DMS 273 treated with DMSO at 0.1 percent for 48 hours (cell line): ENCODE results near the gene SPOCK1.

Source experiments
- DNase-seq: peaks from one replicate; lab custom pipeline; 2025; lab: John Stamatoyannopoulos, UW

SPOCK1 gene

GRCh38 chr5:137223324-137224295 lies 275.5 kb downstream of the SPOCK1 start:
- no peak for DNase-seq

GRCh38 chr5:137221943-137222342 lies 277.2 kb downstream of the SPOCK1 start:
- no peak for DNase-seq

GRCh38 chr5:137220523-137220927 lies 278.6 kb downstream of the SPOCK1 start:
- peak; percentile 9 for DNase-seq

GRCh38 chr5:137218896-137219295 lies 280.2 kb downstream of the SPOCK1 start:
- DNase-seq = no peak

- no peak for DNase-seq
Measured at GRCh38 chr5:137218471-137218870, 280.7 kb downstream of the SPOCK1 start.

GRCh38 chr5:137217599-137218200 lies 281.4 kb downstream of the SPOCK1 start:
- no peak for DNase-seq

DNA sequence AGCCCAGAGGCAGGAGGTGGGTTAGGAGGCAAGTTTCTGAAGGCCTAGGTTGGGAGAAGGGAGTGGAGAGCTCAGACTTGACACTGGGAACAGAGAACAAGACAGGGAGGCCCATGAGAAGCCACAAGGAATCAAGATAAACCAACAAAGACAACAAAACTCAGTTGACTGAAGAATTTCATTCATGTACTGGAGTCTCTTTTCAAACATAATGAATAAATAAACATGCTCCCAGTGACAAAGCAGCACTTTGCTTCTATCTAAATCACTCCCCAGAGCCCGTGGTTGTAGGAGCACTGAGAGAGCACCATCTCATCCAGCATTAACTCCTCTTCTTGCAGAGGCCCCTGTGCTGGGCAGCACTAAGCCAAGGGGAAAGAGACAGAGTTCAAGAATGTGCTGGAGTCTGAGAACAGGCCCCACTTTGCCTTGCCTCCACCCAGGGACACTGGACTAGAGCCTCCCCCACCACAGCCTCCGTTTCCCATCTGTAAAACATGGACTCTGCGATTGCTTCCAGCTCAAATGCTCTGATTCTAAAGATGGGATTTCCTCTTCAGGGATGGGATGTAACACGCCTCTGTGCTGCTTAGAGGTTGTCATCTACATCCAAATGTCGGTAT lies 282.0 kb downstream of the SPOCK1 start:
- DNase-seq = no peak

- no peak for DNase-seq
Measured at GRCh38 chr5:137215780-137216179, 283.3 kb downstream of the SPOCK1 start.

GRCh38 chr5:137215261-137215660 lies 283.9 kb downstream of the SPOCK1 start:
- DNase-seq = no peak

DNA sequence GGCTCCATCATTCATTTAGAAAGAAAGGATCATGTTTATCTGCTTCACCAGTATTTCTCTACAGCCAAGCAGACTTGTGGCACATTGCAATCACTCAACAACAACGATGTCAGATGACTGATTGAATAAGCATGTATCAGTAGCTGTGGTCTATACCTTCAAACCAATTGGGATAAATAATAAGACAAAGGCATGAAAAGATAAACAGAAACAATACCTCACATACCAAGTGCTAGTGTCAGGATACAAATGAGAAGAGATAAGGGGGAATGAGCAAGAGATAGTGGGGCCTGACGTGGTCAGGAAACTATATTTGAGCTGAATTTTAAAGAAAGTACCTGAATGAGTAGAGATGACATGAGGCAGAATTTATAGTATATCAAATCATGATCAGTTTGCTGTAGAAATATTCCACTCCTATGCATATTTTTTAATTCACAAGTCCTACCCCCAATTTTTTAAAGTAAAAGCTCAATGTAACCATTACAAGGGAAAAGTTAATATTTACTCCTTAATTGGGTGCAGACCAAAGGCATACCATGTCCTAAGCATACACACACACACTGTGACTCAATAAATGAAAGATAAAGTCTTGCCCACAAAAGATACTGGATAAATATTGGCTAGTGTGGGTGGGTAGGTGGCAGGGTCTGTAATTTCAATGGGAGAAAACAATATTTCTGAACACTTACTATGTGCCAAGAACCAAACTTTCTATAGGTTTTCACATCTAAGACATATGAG lies 284.5 kb downstream of the SPOCK1 start:
- no peak for DNase-seq

DNA sequence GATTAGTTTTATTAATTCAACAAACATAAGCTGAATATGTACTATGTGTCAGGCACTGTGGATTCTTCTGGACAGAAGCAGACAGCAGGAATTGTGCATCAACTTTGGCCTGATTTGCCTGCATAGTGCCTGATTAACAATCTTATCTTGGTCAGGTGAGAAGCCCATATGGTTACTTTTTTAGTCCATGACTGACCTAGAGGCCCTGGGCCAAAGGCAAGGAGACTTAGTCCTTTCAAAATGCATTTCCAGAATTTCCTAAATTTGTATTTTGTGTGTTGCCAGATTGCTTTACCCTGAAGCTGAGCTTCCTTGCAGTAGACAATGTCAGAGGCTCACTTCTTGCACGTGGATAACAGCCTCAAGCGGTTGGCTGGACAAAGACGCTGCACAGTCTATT lies 286.7 kb downstream of the SPOCK1 start:
- DNase-seq = no peak

- DNase-seq = no peak
Measured at GRCh38 chr5:137209232-137209809, 289.8 kb downstream of the SPOCK1 start.

DNA sequence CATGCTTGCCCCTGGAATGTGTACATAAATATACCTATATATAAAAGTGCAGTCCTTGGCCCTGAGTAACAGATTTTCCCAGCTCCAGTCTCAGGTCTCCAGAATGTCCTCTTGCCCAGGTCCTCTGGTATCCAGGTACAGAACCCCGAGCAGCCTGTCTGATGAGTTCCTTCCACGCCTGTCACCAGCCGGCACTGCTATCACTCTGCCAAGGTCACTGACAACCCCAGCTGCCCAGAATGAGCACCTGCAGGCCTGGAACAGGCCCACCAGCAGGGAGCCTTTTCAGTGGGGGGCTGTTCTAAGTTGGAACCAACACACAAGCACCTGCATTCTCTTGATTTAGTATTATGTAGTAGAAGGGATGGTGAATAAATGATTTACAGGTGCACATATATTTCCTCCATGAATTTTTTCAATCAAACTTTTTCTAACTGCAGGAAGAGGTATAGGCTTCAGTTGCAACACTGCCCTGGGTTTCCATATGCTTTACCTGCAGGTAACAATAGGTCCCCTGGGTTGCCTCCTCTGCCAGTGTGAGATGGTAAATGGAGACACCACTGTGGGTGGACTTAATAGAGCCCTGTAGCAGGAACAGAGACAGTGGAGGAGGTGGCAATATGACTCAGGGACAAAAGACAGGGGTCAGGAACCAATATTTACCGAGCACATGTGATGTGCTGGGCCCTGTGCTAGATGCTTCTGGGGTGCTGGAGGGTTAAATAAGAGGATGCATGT lies 291.9 kb downstream of the SPOCK1 start:
- no peak for DNase-seq

GRCh38 chr5:137206030-137206715 lies 293.0 kb downstream of the SPOCK1 start:
- no peak for DNase-seq

- DNase-seq = no peak
Measured at GRCh38 chr5:137205231-137206027, 293.7 kb downstream of the SPOCK1 start.

GRCh38 chr5:137203011-137203632 lies 296.0 kb downstream of the SPOCK1 start:
- DNase-seq = no peak

DNA sequence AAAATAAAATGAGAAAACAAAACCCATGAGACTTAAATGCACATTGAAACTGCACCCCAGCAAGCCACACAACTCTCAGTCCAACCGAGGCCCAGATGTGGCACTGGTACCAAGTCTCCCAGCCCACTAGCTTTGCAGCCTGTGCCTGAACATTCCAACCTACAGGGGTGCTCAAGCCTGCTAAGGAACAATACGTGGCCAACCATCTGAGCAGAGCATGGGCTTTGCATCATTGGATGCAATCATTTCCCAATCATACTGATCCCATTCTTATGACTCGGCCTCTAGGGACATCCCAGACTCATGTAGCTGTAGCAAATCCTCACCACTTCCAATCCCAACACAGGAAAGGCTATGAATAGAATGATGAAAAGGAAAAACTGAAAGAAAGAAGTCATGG lies 297.2 kb downstream of the SPOCK1 start:
- DNase-seq = no peak

DNA sequence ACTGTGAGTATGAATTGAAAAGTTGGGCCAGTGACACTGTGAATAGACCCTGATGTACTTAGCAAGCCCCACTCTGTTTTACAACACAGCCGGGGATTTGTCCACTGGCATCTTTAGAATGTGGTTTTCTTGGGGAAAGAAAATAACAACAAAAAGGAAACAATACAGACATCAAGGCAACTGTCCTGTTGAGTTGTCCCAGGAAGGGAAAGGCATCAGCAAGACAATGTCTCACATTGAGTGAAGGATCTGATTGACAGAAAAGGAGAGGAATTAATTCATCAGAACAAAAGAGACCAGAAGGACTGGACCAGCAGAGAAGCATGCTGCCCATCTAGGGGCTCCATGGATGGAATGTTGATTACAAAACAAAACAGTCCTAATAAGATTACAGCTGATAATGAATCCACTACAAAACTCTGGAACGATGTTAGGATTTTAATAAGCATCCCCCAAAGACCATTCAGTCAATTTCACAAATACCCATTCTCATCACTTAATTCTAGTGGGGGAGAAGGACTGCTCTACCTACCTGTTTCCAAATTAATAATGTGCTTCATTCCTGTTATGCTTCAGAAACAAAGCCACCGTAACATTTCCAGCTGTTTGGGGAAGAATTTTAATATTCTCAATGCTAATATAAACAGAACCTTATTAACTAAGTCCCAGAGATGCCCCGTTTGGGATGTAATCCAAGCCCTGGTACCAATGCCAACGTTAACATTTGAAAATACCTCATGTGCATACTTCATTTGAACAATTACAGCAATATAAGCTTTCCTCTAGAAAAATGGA lies 298.0 kb downstream of the SPOCK1 start:
- no peak for DNase-seq
